Adipose tissue (tissue), 3 donors: Measurements from ENCODE around the gene SCAPER. TPM values are rescaled to one million over a fixed set of nuclear protein-coding genes. Genes with fewer than 3 reads are reported as not detected.

Experiments
- H3K27ac ChIP-seq: one replicate; pipeline ENCODE4 v1.5.1; 2013; ENCODE audit warnings: low read depth, low read length
- WGBS, 3 donors: extraction: QIAGEN DNeasy Blood & Tissue Kit; methylation state at CpG; one replicate each; pipeline ENCODE4 v1.1.7; 2013; 5-methylcytosine and 5-hydroxymethylcytosine counted together
- polyA plus RNA-seq, 3 donors: library from polyadenylated mRNA; stranded (reverse); fragments of 200-250 nt; gene quantifications; one replicate each; pipeline ENCODE4 v1.2.3, GENCODE V29; 2013
- donor health status: healthy with polysubstance abuse.
- donor health status: Bipolar disorder and iron deficiency.
- donor health status: healthy.

Gene SCAPER
- polyA plus RNA-seq, 3 donors = 5.4 to 9.6 (median 8.5) TPM

- H3K27ac ChIP-seq = no peak overlapping the region
- WGBS, 3 donors = 91 to 97% (median 96%) methylated on average over 2 of the region's 2 CpGs
These were observed 241.6 kb downstream of the SCAPER start for GRCh38 chr15:76663529-76663928.

GRCh38 chr15:76648732-76649444, 256.3 kb downstream of the SCAPER start:
- H3K27ac ChIP-seq = no peak overlapping the region
- 87 to 96% (median 95%) methylated on average over 8 of the region's 8 CpGs for WGBS, 3 donors

- H3K27ac ChIP-seq = no peak overlapping the region
- WGBS, 3 donors = 84 to 91% (median 91%) methylated on average over 2 of the region's 2 CpGs
These were observed 257.5 kb downstream of the SCAPER start for GRCh38 chr15:76647612-76648011.

GRCh38 chr15:76644646-76645045, 260.5 kb downstream of the SCAPER start:
- no peak overlapping the region for H3K27ac ChIP-seq
- WGBS, 3 donors = 97 to 98% (median 98%) methylated on average over 1 of the region's 1 CpG

- no peak overlapping the region for H3K27ac ChIP-seq
These were observed 262.5 kb downstream of the SCAPER start for GRCh38 chr15:76642671-76643070.

- no peak overlapping the region for H3K27ac ChIP-seq
- WGBS, 3 donors = 97 to 100% (median 100%) methylated on average over 1 of the region's 1 CpG
These were observed 268.0 kb downstream of the SCAPER start for GRCh38 chr15:76637166-76637565.

GRCh38 chr15:76636059-76636458, 269.1 kb downstream of the SCAPER start:
- H3K27ac ChIP-seq = no peak overlapping the region

GRCh38 chr15:76626611-76627010, 278.5 kb downstream of the SCAPER start:
- no peak overlapping the region for H3K27ac ChIP-seq
- 74 to 83% (median 77%) methylated on average over 4 of the region's 4 CpGs for WGBS, 3 donors

GRCh38 chr15:76625267-76625666, 279.9 kb downstream of the SCAPER start:
- no peak overlapping the region for H3K27ac ChIP-seq
- 83 to 93% (median 93%) methylated on average over 4 of the region's 4 CpGs for WGBS, 3 donors

- no peak overlapping the region for H3K27ac ChIP-seq
These were observed 290.4 kb downstream of the SCAPER start for GRCh38 chr15:76614725-76615124.

- 85 to 92% (median 90%) methylated on average over 7 of the region's 7 CpGs for WGBS, 3 donors
- no peak overlapping the region for H3K27ac ChIP-seq
These were observed 316.1 kb downstream of the SCAPER start for GRCh38 chr15:76588811-76589747.

GRCh38 chr15:76585576-76585897, 319.6 kb downstream of the SCAPER start:
- H3K27ac ChIP-seq = no peak overlapping the region

- 86 to 91% (median 89%) methylated on average over 2 of the region's 2 CpGs for WGBS, 3 donors
- no peak overlapping the region for H3K27ac ChIP-seq
These were observed 320.1 kb downstream of the SCAPER start for GRCh38 chr15:76584868-76585575.

- WGBS, 3 donors = 78 to 85% (median 79%) methylated on average over 5 of the region's 5 CpGs
- H3K27ac ChIP-seq = no peak overlapping the region
These were observed 322.6 kb downstream of the SCAPER start for GRCh38 chr15:76582550-76582949.

GRCh38 chr15:76577879-76578512, 327.1 kb downstream of the SCAPER start:
- WGBS, 3 donors = 98 to 99% (median 98%) methylated on average over 5 of the region's 5 CpGs
- no peak overlapping the region for H3K27ac ChIP-seq

GRCh38 chr15:76576523-76577279, 328.4 kb downstream of the SCAPER start:
- WGBS, 3 donors = 67 to 82% (median 73%) methylated on average over 9 of the region's 9 CpGs
- no peak overlapping the region for H3K27ac ChIP-seq

- H3K27ac ChIP-seq = no peak overlapping the region
- WGBS, 3 donors = 97 to 99% (median 98%) methylated on average over 2 of the region's 2 CpGs
These were observed 329.5 kb downstream of the SCAPER start for GRCh38 chr15:76575679-76576078.

GRCh38 chr15:76575274-76575673, 329.9 kb downstream of the SCAPER start:
- 54 to 90% (median 75%) methylated on average over 1 of the region's 1 CpG for WGBS, 3 donors
- H3K27ac ChIP-seq = no peak overlapping the region
